Psoas muscle (tissue), 8 donors: Measurements from ENCODE around the gene ENDOD1. TPM values are rescaled to one million over a fixed set of nuclear protein-coding genes. Genes with fewer than 3 reads are reported as not detected.

ENCODE experiments used
- ATAC-seq, 4 donors: fragments of 200-7000 bp; cut with Tn5 transposase; one replicate each; pipeline ENCODE4 v1.9.1; 2020; ENCODE audit warnings: moderate library complexity in 3 of 4, mild to moderate bottlenecking in 2 of 4
- DNase-seq, 2 donors: peaks; one replicate each; pipeline ENCODE4 v3.0.0-alpha.2; 2020
- H3K27ac ChIP-seq: fragments of 200-600 bp; one replicate; pipeline ENCODE4 v1.8.0; 2022
- H3K27me3 ChIP-seq, 3 donors: fragments of 200-600 bp in 1 of 3; one replicate each; pipeline versions ENCODE4 v1.6.1 to v1.8.0; 2013 to 2022; ENCODE audit warnings: low read length in 2 of 3, mild to moderate bottlenecking in 2 of 3, moderate library complexity in 1 of 3; ENCODE audit not compliant: insufficient read depth in 3 of 3
- H3K36me3 ChIP-seq, 2 donors: fragments of 200-600 bp in 1 of 2; one replicate each; pipeline versions ENCODE4 v1.6.1 to v1.8.0; 2013 to 2022; ENCODE audit warnings: low read depth in 1 of 2, mild to moderate bottlenecking in 1 of 2, moderate library complexity in 1 of 2; ENCODE audit not compliant: insufficient read depth in 1 of 2
- H3K4me1 ChIP-seq: fragments of 200-600 bp; one replicate; pipeline ENCODE4 v1.8.0; 2022
- H3K4me3 ChIP-seq: fragments of 200-600 bp; one replicate; pipeline ENCODE4 v1.8.0; 2022; ENCODE audit warnings: mild to moderate bottlenecking
- H3K9me3 ChIP-seq: fragments of 200-600 bp; one replicate; pipeline ENCODE4 v1.8.0; 2022
- CTCF ChIP-seq: fragments of 200-600 bp; IDR thresholded peaks from one replicate; pipeline ENCODE4 v1.8.0; 2022; ENCODE audit warnings: antibody characterized with exemption
- WGBS, 3 donors: extraction: QIAGEN DNeasy Blood & Tissue Kit; methylation state at CpG; one replicate each; pipeline versions ENCODE4 v1.1.6 to v1.1.7; 2013; 5-methylcytosine and 5-hydroxymethylcytosine counted together
- intact Hi-C, 2 donors: fragments of 100-400 bp; cut with DNase I; formaldehyde crosslinking; loops; one replicate each; pipeline versions ENCODE4 v1.11.0 to v1.14.2; 2022
- polyA plus RNA-seq, 3 donors: library from polyadenylated mRNA; stranded (reverse); fragments of 200-250 nt; gene quantifications; one replicate each; pipeline ENCODE4 v1.2.3, GENCODE V29; 2013
- total RNA-seq, 4 donors: library from RNA; stranded (reverse); fragmentation: NEBNext Ultra II Directional in 2 of 4; extraction: Animal tissue kit (Norgen Biotek cat#: 25700) in 2 of 4; gene quantifications; one replicate each; pipeline versions ENCODE4 v1.2.1 to v1.2.4, GENCODE V29; 2021 to 2023
- donor health status: healthy with polysubstance abuse.
- donor health status: DM: no; HTN: no; CAD: no; lungs with moderate emphysema.
- donor health status: Bipolar disorder and iron deficiency.
- donor health status: healthy.
- donor health status: DM: yes; HTN: yes; CAD: no.
- donor health status: DM: no; HTN: no; CAD: no.
- donor health status: DM: no; HTN: no; CAD: no.
- donor health status: DM: yes; HTN: yes; CAD: no.

Gene ENDOD1
- total and polyA plus RNA-seq, 7 donors = 9.8 to 55.3 (median 29.0) TPM

- ATAC-seq (no peak), DNase-seq (no peak)
- no peaks in the 10 kb centered on the region for H3K36me3 ChIP-seq
- H3K9me3 ChIP-seq = no peaks in the 10 kb centered on the region
- WGBS, 3 donors = 62 to 76% (median 65%) methylated on average over 5 of the region's 5 CpGs
- TF ChIP-seq CTCF = no peak
- no peaks in the 10 kb centered on the region for H3K27me3 ChIP-seq
- intact Hi-C loops = no loop called here
- H3K4me1 ChIP-seq = peaks cover 70% of the 10 kb centered on the region
- no peak overlapping the region for H3K4me3 ChIP-seq
- H3K27ac ChIP-seq = peak overlapping the region; percentile 94
These were observed 14.1 kb downstream of the ENDOD1 start for GRCh38 chr11:95103701-95104100.

GRCh38 chr11:95104121-95104830 is 14.6 kb downstream of the ENDOD1 start:
- Histone ChIP-seq H3K36me3 (no peaks in the 10 kb centered on the region), H3K4me1 (peaks cover 75% of the 10 kb centered on the region), H3K27ac (peak overlapping the region; percentile 94), H3K4me3 (no peak overlapping the region), H3K9me3 (no peaks in the 10 kb centered on the region), H3K27me3 (no peaks in the 10 kb centered on the region)
- DNase-seq (no peak), ATAC-seq (peak in 1 of 4 donors; percentile 23)
- intact Hi-C loops = no loop called here
- WGBS, 3 donors = 59 to 69% (median 61%) methylated on average over 6 of the region's 6 CpGs
- TF ChIP-seq CTCF = no peak

DNA sequence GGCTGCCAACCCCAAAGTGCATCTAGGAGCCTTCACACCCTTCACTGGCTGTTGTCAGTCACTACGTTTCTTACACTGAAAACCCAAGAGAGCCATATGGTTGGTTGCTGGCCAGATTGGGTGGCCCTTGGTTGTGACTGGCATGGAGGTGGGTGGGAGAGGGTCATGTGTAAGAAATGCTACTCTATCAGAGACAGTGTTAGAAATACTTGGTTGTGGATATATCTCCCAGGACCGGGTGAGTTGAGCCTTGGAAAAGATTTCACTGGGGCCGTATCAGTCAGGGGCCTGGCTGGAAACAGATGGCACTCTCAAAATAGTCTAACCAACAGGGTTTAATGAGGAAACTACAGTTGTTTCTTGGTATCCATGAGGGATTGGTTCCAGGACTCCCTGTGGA is 15.2 kb downstream of the ENDOD1 start:
- Histone ChIP-seq H3K36me3 (no peaks in the 10 kb centered on the region), H3K4me1 (peaks cover 79% of the 10 kb centered on the region), H3K4me3 (no peak overlapping the region), H3K9me3 (no peaks in the 10 kb centered on the region), H3K27ac (peak overlapping the region; percentile 94), H3K27me3 (no peaks in the 10 kb centered on the region)
- DNase-seq = no peak
- WGBS, 3 donors = 23 to 38% (median 33%) methylated on average over 3 of the region's 3 CpGs
- no peak for ATAC-seq
- no peak for TF ChIP-seq CTCF
- intact Hi-C loops = loop anchor here in 1 of 2 donors (5.0 kb wide), 1 partner anchor 33 kb away; no protein-coding TSS in a partner anchor

DNA sequence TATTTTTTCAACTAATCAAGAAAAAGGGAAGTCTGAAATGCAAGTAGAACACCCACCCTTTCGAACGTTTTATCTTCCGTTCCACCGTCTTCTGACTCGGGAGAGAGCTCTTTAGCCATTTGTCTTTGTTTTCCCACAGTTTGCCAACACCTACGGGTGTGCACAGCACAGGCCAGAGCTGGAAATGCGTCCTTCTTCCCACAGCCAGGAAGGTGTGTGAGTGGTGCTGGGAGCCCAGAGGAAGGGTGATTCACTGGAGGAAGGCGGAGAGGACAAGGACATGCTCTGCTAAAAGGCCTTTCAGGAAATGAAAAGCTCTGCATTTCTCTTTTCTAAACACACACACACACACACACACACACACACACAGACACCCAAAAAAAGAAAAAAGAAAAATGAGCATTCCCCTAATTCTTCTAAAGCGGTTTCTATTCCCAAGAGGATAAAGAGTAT is 18.5 kb downstream of the ENDOD1 start:
- peak; percentile 54 to 65 for DNase-seq
- H3K27me3 ChIP-seq = no peaks in the 10 kb centered on the region
- 24 to 38% (median 26%) methylated on average over 9 of the region's 9 CpGs for WGBS, 3 donors
- no peak for TF ChIP-seq CTCF
- peak overlapping the region; percentile 58 for H3K4me3 ChIP-seq
- H3K36me3 ChIP-seq = no peaks in the 10 kb centered on the region
- ATAC-seq = peak; percentile 72 to 88 (median 86)
- H3K27ac ChIP-seq = peak overlapping the region; percentile 94
- H3K9me3 ChIP-seq = no peaks in the 10 kb centered on the region
- peaks cover 89% of the 10 kb centered on the region for H3K4me1 ChIP-seq
- intact Hi-C loops = loop anchor here (2.0 to 5.0 kb wide), 2 partner anchors 36 to 37 kb away; no protein-coding TSS in a partner anchor
